Stimulated activated naive CD8-positive, alpha-beta T cell treated with anti-CD3 and anti-CD28 coated beads, Interleukin-15, amount 100 ng/mL, for 72 hours (primary cell): ENCODE data around the gene TNIK.

ENCODE experiments used
- ATAC-seq: fragments of 150-1000 bp; cut with Tn5 transposase; 2 replicates; pipeline ENCODE4 v1.10.0; 2021; ENCODE audit warnings: mild to moderate bottlenecking, moderate library complexity
- DNase-seq, 2 donors: peaks; one replicate each; pipeline ENCODE4 v3.0.0; 2021 to 2022
- H3K27ac Mint-ChIP-seq, 2 donors: one replicate each; pipeline ENCODE4 v1.8.0; 2022; ENCODE audit warnings: mild to moderate bottlenecking in 2 of 2, mixed read lengths in 2 of 2, moderate library complexity in 2 of 2
- H3K27me3 Mint-ChIP-seq: one replicate; pipeline ENCODE4 v1.8.0; 2022; ENCODE audit warnings: mixed read lengths
- H3K4me1 Mint-ChIP-seq: one replicate; pipeline ENCODE4 v1.8.0; 2022; ENCODE audit warnings: mild to moderate bottlenecking, mixed read lengths
- H3K4me3 Mint-ChIP-seq, 2 donors: one replicate each; pipeline ENCODE4 v1.8.0; 2022; ENCODE audit warnings: mild to moderate bottlenecking in 2 of 2, mixed read lengths in 2 of 2, moderate library complexity in 1 of 2
- H3K9me3 Mint-ChIP-seq, 2 donors: one replicate each; pipeline ENCODE4 v1.8.0; 2022; ENCODE audit warnings: mixed read lengths in 2 of 2

Gene TNIK

GRCh38 chr3:171113716-171114115 is 346.5 kb downstream of the TNIK start:
- peaks cover 10% of the 10 kb centered on the region for H3K4me1 Mint-ChIP-seq
- no peak overlapping the region for H3K27ac Mint-ChIP-seq
- ATAC-seq (no peak), DNase-seq (no peak)
- H3K4me3 Mint-ChIP-seq, result no peak overlapping the region
- H3K27me3 Mint-ChIP-seq, result no peaks in the 10 kb centered on the region
- no peaks in the 10 kb centered on the region for H3K9me3 Mint-ChIP-seq

GRCh38 chr3:171110715-171111114 is 349.5 kb downstream of the TNIK start:
- H3K4me1 Mint-ChIP-seq, result no peaks in the 10 kb centered on the region
- H3K27ac Mint-ChIP-seq, result no peak overlapping the region
- DNase-seq (no peak), ATAC-seq (no peak)
- no peaks in the 10 kb centered on the region for H3K9me3 Mint-ChIP-seq
- H3K27me3 Mint-ChIP-seq, result no peaks in the 10 kb centered on the region
- no peak overlapping the region for H3K4me3 Mint-ChIP-seq

GRCh38 chr3:171108066-171108465 is 352.1 kb downstream of the TNIK start:
- ATAC-seq (no peak), DNase-seq (no peak)
- no peaks in the 10 kb centered on the region for H3K4me1 Mint-ChIP-seq
- no peak overlapping the region for H3K27ac Mint-ChIP-seq
- no peaks in the 10 kb centered on the region for H3K27me3 Mint-ChIP-seq
- H3K4me3 Mint-ChIP-seq, result no peak overlapping the region
- H3K9me3 Mint-ChIP-seq, result no peaks in the 10 kb centered on the region

- DNase-seq (no peak), ATAC-seq (no peak)
- Mint-ChIP-seq H3K4me3 (no peak overlapping the region), H3K27ac (no peak overlapping the region), H3K4me1 (no peaks in the 10 kb centered on the region), H3K9me3 (no peaks in the 10 kb centered on the region), H3K27me3 (no peaks in the 10 kb centered on the region)
Measured at GRCh38 chr3:171103185-171103584, 357.0 kb downstream of the TNIK start.

- H3K4me1 Mint-ChIP-seq, result no peaks in the 10 kb centered on the region
- H3K27ac Mint-ChIP-seq, result peak overlapping the region in 1 of 2 donors; percentile 21
- H3K9me3 Mint-ChIP-seq, result no peaks in the 10 kb centered on the region
- DNase-seq, result no peak
- no peak for ATAC-seq
- H3K27me3 Mint-ChIP-seq, result no peaks in the 10 kb centered on the region
- H3K4me3 Mint-ChIP-seq, result no peak overlapping the region
Measured at GRCh38 chr3:171101982-171102641, 358.1 kb downstream of the TNIK start.

GRCh38 chr3:171099911-171100310 is 360.3 kb downstream of the TNIK start:
- Mint-ChIP-seq H3K27me3 (no peaks in the 10 kb centered on the region), H3K9me3 (no peaks in the 10 kb centered on the region), H3K4me3 (no peak overlapping the region), H3K4me1 (no peaks in the 10 kb centered on the region), H3K27ac (no peak overlapping the region)
- no peak for DNase-seq
- ATAC-seq, result no peak

GRCh38 chr3:171095063-171095462 is 365.1 kb downstream of the TNIK start:
- H3K4me1 Mint-ChIP-seq, result peaks cover 2% of the 10 kb centered on the region
- no peak overlapping the region for H3K27ac Mint-ChIP-seq
- DNase-seq, result no peak
- H3K27me3 Mint-ChIP-seq, result no peaks in the 10 kb centered on the region
- no peaks in the 10 kb centered on the region for H3K9me3 Mint-ChIP-seq
- ATAC-seq, result peak; percentile 39
- H3K4me3 Mint-ChIP-seq, result no peak overlapping the region

GRCh38 chr3:171094411-171094810 is 365.8 kb downstream of the TNIK start:
- no peak overlapping the region for H3K27ac Mint-ChIP-seq
- no peak overlapping the region for H3K4me3 Mint-ChIP-seq
- H3K9me3 Mint-ChIP-seq, result no peaks in the 10 kb centered on the region
- ATAC-seq, result no peak
- DNase-seq, result no peak
- peaks cover 7% of the 10 kb centered on the region for H3K4me1 Mint-ChIP-seq
- H3K27me3 Mint-ChIP-seq, result no peaks in the 10 kb centered on the region

GRCh38 chr3:171093462-171093861 is 366.7 kb downstream of the TNIK start:
- H3K4me3 Mint-ChIP-seq, result no peak overlapping the region
- H3K9me3 Mint-ChIP-seq, result no peaks in the 10 kb centered on the region
- no peak overlapping the region for H3K27ac Mint-ChIP-seq
- DNase-seq (no peak), ATAC-seq (no peak)
- peaks cover 7% of the 10 kb centered on the region for H3K4me1 Mint-ChIP-seq
- no peaks in the 10 kb centered on the region for H3K27me3 Mint-ChIP-seq

GRCh38 chr3:171092467-171092911 is 367.7 kb downstream of the TNIK start:
- H3K27ac Mint-ChIP-seq, result no peak overlapping the region
- no peaks in the 10 kb centered on the region for H3K9me3 Mint-ChIP-seq
- H3K4me1 Mint-ChIP-seq, result peaks cover 7% of the 10 kb centered on the region
- no peaks in the 10 kb centered on the region for H3K27me3 Mint-ChIP-seq
- ATAC-seq (no peak), DNase-seq (no peak)
- no peak overlapping the region for H3K4me3 Mint-ChIP-seq

GRCh38 chr3:171090321-171090720 is 369.9 kb downstream of the TNIK start:
- Mint-ChIP-seq H3K9me3 (no peaks in the 10 kb centered on the region), H3K27me3 (no peaks in the 10 kb centered on the region), H3K4me1 (peaks cover 7% of the 10 kb centered on the region), H3K27ac (peak overlapping the region in 1 of 2 donors; percentile 95), H3K4me3 (no peak overlapping the region)
- no peak for ATAC-seq
- DNase-seq, result no peak

GRCh38 chr3:171088964-171089754 is 371.0 kb downstream of the TNIK start:
- Mint-ChIP-seq H3K4me1 (peaks cover 7% of the 10 kb centered on the region), H3K27me3 (no peaks in the 10 kb centered on the region), H3K4me3 (no peak overlapping the region), H3K9me3 (no peaks in the 10 kb centered on the region), H3K27ac (peak overlapping the region in 1 of 2 donors; percentile 9)
- ATAC-seq (peak; percentile 48), DNase-seq (no peak)

- no peak for ATAC-seq
- DNase-seq, result no peak
- H3K4me3 Mint-ChIP-seq, result no peak overlapping the region
- peaks cover 7% of the 10 kb centered on the region for H3K4me1 Mint-ChIP-seq
- peak overlapping the region in 1 of 2 donors; percentile 9 for H3K27ac Mint-ChIP-seq
- H3K27me3 Mint-ChIP-seq, result no peaks in the 10 kb centered on the region
- H3K9me3 Mint-ChIP-seq, result no peaks in the 10 kb centered on the region
Measured at GRCh38 chr3:171088496-171088895, 371.7 kb downstream of the TNIK start.

- Mint-ChIP-seq H3K27ac (no peak overlapping the region), H3K27me3 (no peaks in the 10 kb centered on the region), H3K9me3 (no peaks in the 10 kb centered on the region), H3K4me1 (peaks cover 7% of the 10 kb centered on the region), H3K4me3 (no peak overlapping the region)
- no peak for DNase-seq
- no peak for ATAC-seq
Measured at GRCh38 chr3:171086914-171087313, 373.3 kb downstream of the TNIK start.

- H3K27ac Mint-ChIP-seq, result no peak overlapping the region
- ATAC-seq (no peak), DNase-seq (no peak)
- no peak overlapping the region for H3K4me3 Mint-ChIP-seq
- H3K4me1 Mint-ChIP-seq, result no peaks in the 10 kb centered on the region
- H3K27me3 Mint-ChIP-seq, result no peaks in the 10 kb centered on the region
- no peaks in the 10 kb centered on the region for H3K9me3 Mint-ChIP-seq
Measured at GRCh38 chr3:171077261-171077660, 382.9 kb downstream of the TNIK start.

- DNase-seq (no peak), ATAC-seq (no peak)
- Mint-ChIP-seq H3K4me3 (no peak overlapping the region), H3K9me3 (no peaks in the 10 kb centered on the region), H3K27me3 (no peaks in the 10 kb centered on the region), H3K27ac (no peak overlapping the region), H3K4me1 (no peaks in the 10 kb centered on the region)
Measured at GRCh38 chr3:171072432-171072831, 387.8 kb downstream of the TNIK start.
